Liver (tissue), 9 donors: ENCODE results near the gene THOC7. TPM values are rescaled to one million over a fixed set of nuclear protein-coding genes. Genes with fewer than 3 reads are reported as not detected.

ENCODE experiments used
- DNase-seq: peaks from one replicate; pipeline ENCODE4 v3.0.0-alpha.2; 2017; ENCODE audit warnings: low spot score
- H3K27ac ChIP-seq, 2 donors: one replicate each; pipeline ENCODE4 v1.7.0; 2013; ENCODE audit warnings: inconsistent platforms in 2 of 2, low read length in 2 of 2, control low read depth in 1 of 2, low read depth in 1 of 2, mild to moderate bottlenecking in 1 of 2
- H3K27me3 ChIP-seq, 4 donors: one replicate each; pipeline versions ENCODE4 v1.6.1 to v1.7.0; 2013; ENCODE audit warnings: low read length in 3 of 4, inconsistent platforms in 1 of 4, mild to moderate bottlenecking in 1 of 4, moderate library complexity in 1 of 4; ENCODE audit not compliant: control insufficient read depth in 4 of 4, insufficient read depth in 4 of 4
- H3K36me3 ChIP-seq, 4 donors: one replicate each; pipeline versions ENCODE4 v1.6.1 to v1.7.0; 2013; ENCODE audit warnings: low read length in 3 of 4, mild to moderate bottlenecking in 3 of 4, low read depth in 1 of 4, moderate library complexity in 1 of 4; ENCODE audit not compliant: control insufficient read depth in 4 of 4, insufficient read depth in 3 of 4
- H3K4me1 ChIP-seq, 4 donors: one replicate each; pipeline versions ENCODE4 v1.6.1 to v1.7.0; 2013; ENCODE audit warnings: low read length in 3 of 4, mild to moderate bottlenecking in 3 of 4, moderate library complexity in 1 of 4; ENCODE audit not compliant: control insufficient read depth in 4 of 4, insufficient read depth in 4 of 4
- H3K4me3 ChIP-seq, 3 donors: one replicate each; pipeline versions ENCODE4 v1.6.1 to v1.7.0; 2013; ENCODE audit warnings: low read length in 3 of 3, control low read depth in 1 of 3, low read depth in 1 of 3, mild to moderate bottlenecking in 1 of 3
- H3K9ac ChIP-seq, 2 donors: one replicate each; pipeline ENCODE4 v1.7.0; 2013; ENCODE audit warnings: low read length in 2 of 2, mild to moderate bottlenecking in 2 of 2, moderate library complexity in 2 of 2, control low read depth in 1 of 2, low read depth in 1 of 2
- H3K9me3 ChIP-seq, 4 donors: one replicate each; pipeline versions ENCODE4 v1.6.1 to v1.7.0; 2013; ENCODE audit warnings: low read length in 3 of 4; ENCODE audit not compliant: control insufficient read depth in 4 of 4
- EGR1 ChIP-seq, 2 donors: IDR thresholded peaks; 2 replicates each; pipeline ENCODE4 v1.6.1; 2016 to 2018; ENCODE audit warnings: antibody characterized with exemption in 2 of 2, low read depth in 2 of 2
- FOXA2 ChIP-seq: IDR thresholded peaks from 2 replicates; pipeline ENCODE4 v1.6.1; 2016; ENCODE audit warnings: antibody characterized with exemption
- GABPA ChIP-seq, 2 donors: IDR thresholded peaks in 1 of 2; conservative IDR thresholded peaks in 1 of 2; 2 replicates each; pipeline ENCODE4 v1.6.1; 2016; ENCODE audit warnings: antibody characterized with exemption in 2 of 2, mild to moderate bottlenecking in 1 of 2, moderate library complexity in 1 of 2
- HNF4A ChIP-seq, 2 donors: conservative IDR thresholded peaks; 2 replicates each; pipeline ENCODE4 v1.6.1; 2016; ENCODE audit warnings: antibody characterized with exemption in 2 of 2, mild to moderate bottlenecking in 2 of 2
- HNF4G ChIP-seq: IDR thresholded peaks from 2 replicates; pipeline ENCODE4 v1.6.1; 2016; ENCODE audit warnings: antibody characterized with exemption
- JUND ChIP-seq, 2 donors: IDR thresholded peaks; 2 replicates each; pipeline ENCODE4 v1.6.1; 2016; ENCODE audit warnings: antibody characterized with exemption in 2 of 2
- NR2F2 ChIP-seq: IDR thresholded peaks from 2 replicates; pipeline ENCODE4 v1.6.1; 2016; ENCODE audit warnings: antibody characterized with exemption
- RAD21 ChIP-seq, 2 donors: IDR thresholded peaks; 2 replicates each; pipeline ENCODE4 v1.6.1; 2016; ENCODE audit warnings: antibody characterized with exemption in 2 of 2, mild to moderate bottlenecking in 2 of 2
- REST ChIP-seq: IDR thresholded peaks from 2 replicates; pipeline ENCODE4 v1.6.1; 2016; ENCODE audit warnings: antibody characterized with exemption, mild to moderate bottlenecking
- SP1 ChIP-seq: IDR thresholded peaks from 2 replicates; pipeline ENCODE4 v1.6.1; 2018; ENCODE audit warnings: antibody characterized with exemption, mild to moderate bottlenecking
- YY1 ChIP-seq: IDR thresholded peaks from 2 replicates; pipeline ENCODE4 v1.6.1; 2016; ENCODE audit warnings: antibody characterized with exemption, mild to moderate bottlenecking
- WGBS: extraction: QIAGEN DNeasy Blood & Tissue Kit; methylation state at CpG from one replicate; pipeline ENCODE4 v1.1.7; 2013; 5-methylcytosine and 5-hydroxymethylcytosine counted together
- polyA plus RNA-seq, 2 donors: library from polyadenylated mRNA; stranded (reverse) in 1 of 2; unstranded in 1 of 2; fragments of 200-250 nt in 1 of 2; fragments of >200 nt in 1 of 2; fragmentation: Nextera tagmentation in 1 of 2; extraction: Ambion mirVana in 1 of 2; gene quantifications; one replicate each; pipeline versions ENCODE4 v1.2.1 to v1.2.3, GENCODE V29; 2013 to 2015
- total RNA-seq, 2 donors: library from RNA; depleted of rRNA; stranded (reverse); fragments of >200 nt; gene quantifications; one replicate each; pipeline ENCODE4 v1.2.3, GENCODE V29; 2014
- TF ChIP-seq, protein P1 (sequence below): IDR thresholded peaks from 2 replicates; pipeline ENCODE4 v1.6.1; 2016; ENCODE audit warnings: antibody characterized with exemption
- TF ChIP-seq, protein P2 (sequence below): fragments of 150-350 bp; IDR thresholded peaks from 2 replicates; pipeline ENCODE4 v1.5.1; 2017; ENCODE audit warnings: improper control_type of control experiment, low read depth, low read length; ENCODE audit not compliant: missing input control
- donor health status: healthy.
- donor health status: healthy.
- donor health status: healthy.
- donor health status: healthy.
- donor health status: healthy.

Gene THOC7
- total and polyA plus RNA-seq, 4 donors: 11.7 to 38.6 (median 23.0) TPM

DNA sequence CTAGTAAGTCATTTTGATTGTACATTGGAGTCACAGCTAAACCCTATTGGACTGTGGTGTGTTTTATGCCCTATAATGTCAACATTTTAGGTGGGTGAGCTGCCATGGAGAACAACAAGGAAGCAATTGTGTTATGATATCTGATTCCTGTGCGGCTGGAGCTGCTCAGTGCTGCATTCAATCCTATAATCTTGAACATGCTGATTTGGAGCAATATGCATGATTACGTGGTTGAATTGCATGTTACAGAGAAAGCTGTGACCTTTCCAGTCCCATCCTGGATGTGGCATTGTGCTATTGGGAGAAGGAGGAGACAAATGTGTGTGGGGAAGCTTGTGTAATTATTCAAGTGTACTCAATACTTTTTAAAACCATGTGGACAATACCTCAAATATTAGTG lies 64.7 kb downstream of the THOC7 start:
- Histone ChIP-seq H3K36me3 (no peaks in the 10 kb centered on the region), H3K4me3 (no peak overlapping the region), H3K4me1 (no peaks in the 10 kb centered on the region), H3K9me3 (no peaks in the 10 kb centered on the region), H3K27ac (no peak overlapping the region), H3K9ac (no peak overlapping the region), H3K27me3 (no peaks in the 10 kb centered on the region)
- TF ChIP-seq HNF4A (conservative IDR thresholded peaks at IDR 0.05) (no peak), NR2F2 (no peak), RAD21 (IDR thresholded peaks at IDR 0.05) (no peak), YY1 (no peak)
- no peak for DNase-seq
- WGBS: 91% methylated on average over 2 of the region's 2 CpGs

DNA sequence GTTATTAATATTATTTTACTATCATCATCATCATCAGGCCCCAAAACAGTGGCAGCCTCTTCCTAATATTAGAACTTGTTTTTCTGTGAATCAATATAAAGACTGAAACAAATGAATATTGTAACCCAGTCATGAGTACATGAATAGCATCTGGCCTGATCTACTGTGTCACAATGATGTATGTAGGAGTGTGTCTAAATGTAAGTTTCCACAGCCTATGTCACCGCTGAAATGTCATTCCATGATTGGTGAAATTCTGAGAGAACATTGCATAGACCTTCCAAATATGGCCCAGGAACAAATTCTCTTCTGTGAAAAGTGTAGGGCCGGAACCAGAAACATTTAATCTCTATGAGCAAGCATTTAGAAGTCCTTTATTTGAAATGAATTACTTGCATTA lies 65.1 kb downstream of the THOC7 start:
- Histone ChIP-seq H3K27ac (no peak overlapping the region), H3K27me3 (no peaks in the 10 kb centered on the region), H3K4me1 (no peaks in the 10 kb centered on the region), H3K4me3 (no peak overlapping the region), H3K36me3 (no peaks in the 10 kb centered on the region), H3K9ac (no peak overlapping the region), H3K9me3 (no peaks in the 10 kb centered on the region)
- DNase-seq: no peak
- 93% methylated on average over 2 of the region's 2 CpGs for WGBS
- TF ChIP-seq REST (no peak), HNF4A (conservative IDR thresholded peaks at IDR 0.05) (no peak), NR2F2 (no peak), RAD21 (IDR thresholded peaks at IDR 0.05) (no peak), HNF4G (no peak), GABPA (IDR thresholded peaks at IDR 0.05 in 1 of 2, conservative IDR thresholded peaks at IDR 0.05 in 1 of 2) (no peak), EGR1 (IDR thresholded peaks at IDR 0.05; ENCODE audit: low read depth in 2 of 2) (no peak), JUND (IDR thresholded peaks at IDR 0.05) (no peak), SP1 (no peak)
- TF ChIP-seq, protein P1, sequence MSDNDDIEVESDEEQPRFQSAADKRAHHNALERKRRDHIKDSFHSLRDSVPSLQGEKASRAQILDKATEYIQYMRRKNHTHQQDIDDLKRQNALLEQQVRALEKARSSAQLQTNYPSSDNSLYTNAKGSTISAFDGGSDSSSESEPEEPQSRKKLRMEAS: no peak
- TF ChIP-seq, protein P2, sequence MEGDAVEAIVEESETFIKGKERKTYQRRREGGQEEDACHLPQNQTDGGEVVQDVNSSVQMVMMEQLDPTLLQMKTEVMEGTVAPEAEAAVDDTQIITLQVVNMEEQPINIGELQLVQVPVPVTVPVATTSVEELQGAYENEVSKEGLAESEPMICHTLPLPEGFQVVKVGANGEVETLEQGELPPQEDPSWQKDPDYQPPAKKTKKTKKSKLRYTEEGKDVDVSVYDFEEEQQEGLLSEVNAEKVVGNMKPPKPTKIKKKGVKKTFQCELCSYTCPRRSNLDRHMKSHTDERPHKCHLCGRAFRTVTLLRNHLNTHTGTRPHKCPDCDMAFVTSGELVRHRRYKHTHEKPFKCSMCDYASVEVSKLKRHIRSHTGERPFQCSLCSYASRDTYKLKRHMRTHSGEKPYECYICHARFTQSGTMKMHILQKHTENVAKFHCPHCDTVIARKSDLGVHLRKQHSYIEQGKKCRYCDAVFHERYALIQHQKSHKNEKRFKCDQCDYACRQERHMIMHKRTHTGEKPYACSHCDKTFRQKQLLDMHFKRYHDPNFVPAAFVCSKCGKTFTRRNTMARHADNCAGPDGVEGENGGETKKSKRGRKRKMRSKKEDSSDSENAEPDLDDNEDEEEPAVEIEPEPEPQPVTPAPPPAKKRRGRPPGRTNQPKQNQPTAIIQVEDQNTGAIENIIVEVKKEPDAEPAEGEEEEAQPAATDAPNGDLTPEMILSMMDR: no peak

DNA sequence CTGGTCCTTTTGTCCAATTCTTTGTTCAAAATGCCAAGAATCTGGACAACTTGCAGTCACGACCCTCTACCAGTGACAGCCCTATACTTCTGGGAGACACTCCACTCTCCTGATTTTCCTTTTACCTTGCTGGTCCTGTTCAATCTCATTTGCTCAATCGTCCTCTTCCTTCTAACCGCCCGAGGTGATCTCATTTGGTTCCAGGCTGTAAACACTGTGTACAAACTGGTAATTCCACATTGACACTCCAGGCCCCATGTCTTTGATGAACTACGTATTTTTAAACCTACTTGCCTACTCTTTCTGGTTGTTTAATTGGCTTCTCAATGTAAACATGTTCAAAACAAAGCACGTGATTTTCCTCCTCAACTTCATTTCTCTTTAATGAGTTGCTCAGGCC lies 68.2 kb downstream of the THOC7 start:
- WGBS: 76% methylated on average over 6 of the region's 6 CpGs
- Histone ChIP-seq H3K4me1 (no peaks in the 10 kb centered on the region), H3K27ac (no peak overlapping the region), H3K9me3 (no peaks in the 10 kb centered on the region), H3K27me3 (no peaks in the 10 kb centered on the region), H3K9ac (no peak overlapping the region), H3K36me3 (no peaks in the 10 kb centered on the region), H3K4me3 (no peak overlapping the region)
- DNase-seq: no peak
- TF ChIP-seq, protein P2: no peak
- TF ChIP-seq JUND (IDR thresholded peaks at IDR 0.05): no peak
- no peak for TF ChIP-seq YY1
- TF ChIP-seq, protein P1: no peak
- no peak for TF ChIP-seq REST
- TF ChIP-seq RAD21 (IDR thresholded peaks at IDR 0.05): no peak
- no peak for TF ChIP-seq FOXA2
- no peak for TF ChIP-seq SP1
